SK-N-SH treated with all-trans-retinoic acid at 6 μM for 48 hours (cell line): ENCODE data around the gene ARL6IP4.

Source experiments
- ATAC-seq: fragments of 200-7000 bp; cut with Tn5 transposase; 3 replicates; pipeline ENCODE4 v1.9.1; 2020; ENCODE audit warnings: mild to moderate bottlenecking, moderate library complexity
- CSDC2 ChIP-seq: fragments of 250-450 bp; sonication (Bioruptor Pico); IDR thresholded peaks from 2 replicates; pipeline ENCODE4 v1.5.0; 2020; ENCODE audit warnings: mild to moderate bottlenecking, moderate library complexity
- CSRNP3 ChIP-seq: fragments of 250-450 bp; sonication (Bioruptor Pico); IDR thresholded peaks from 2 replicates; pipeline ENCODE4 v1.5.1; 2021; ENCODE audit warnings: mild to moderate bottlenecking, moderate library complexity
- ESRRG ChIP-seq: fragments of 250-450 bp; sonication (Bioruptor Pico); IDR thresholded peaks from 2 replicates; pipeline ENCODE4 v1.6.1; 2021; ENCODE audit warnings: mild to moderate bottlenecking
- GLIS3 ChIP-seq: fragments of 250-450 bp; sonication (Bioruptor Pico); IDR thresholded peaks from 2 replicates; pipeline ENCODE4 v1.5.0; 2020; ENCODE audit warnings: mild to moderate bottlenecking, moderate library complexity
- ISL1 ChIP-seq: fragments of 250-450 bp; sonication (Bioruptor Pico); IDR thresholded peaks from 2 replicates; pipeline ENCODE4 v2.1.2; 2022; ENCODE audit warnings: mild to moderate bottlenecking, moderate library complexity
- PPARA ChIP-seq: fragments of 250-450 bp; sonication (Bioruptor Pico); IDR thresholded peaks from 2 replicates; pipeline ENCODE4 v1.5.0; 2020; ENCODE audit warnings: mild to moderate bottlenecking, borderline replicate concordance
- RARB ChIP-seq: fragments of 250-450 bp; sonication (Bioruptor Pico); IDR thresholded peaks from 2 replicates; pipeline ENCODE4 v1.8.0; 2021; ENCODE audit warnings: mild to moderate bottlenecking, moderate library complexity
- SNAI2 ChIP-seq: fragments of 250-450 bp; sonication (Bioruptor Pico); IDR thresholded peaks from 2 replicates; pipeline ENCODE4 v1.5.0; 2020; ENCODE audit warnings: mild to moderate bottlenecking, moderate library complexity
- TCF4 ChIP-seq: fragments of 250-450 bp; sonication (Bioruptor Pico); IDR thresholded peaks from 2 replicates; pipeline ENCODE4 v1.8.0; 2021; ENCODE audit warnings: mild to moderate bottlenecking, moderate library complexity, borderline replicate concordance
- TOX ChIP-seq: fragments of 250-450 bp; sonication (Bioruptor Pico); IDR thresholded peaks from 2 replicates; pipeline ENCODE4 v1.8.0; 2021; ENCODE audit warnings: mild to moderate bottlenecking, moderate library complexity, borderline replicate concordance
- TSHZ2 ChIP-seq: fragments of 250-450 bp; sonication (Bioruptor Pico); IDR thresholded peaks from 2 replicates; pipeline ENCODE4 v1.5.0; 2020; ENCODE audit warnings: mild to moderate bottlenecking, moderate library complexity
- ZFP30 ChIP-seq: fragments of 450-650 bp; formaldehyde crosslinking; IDR thresholded peaks from 2 replicates; pipeline ENCODE4 v1.5.0; 2022; ENCODE audit warnings: mild to moderate bottlenecking, moderate library complexity
- TF ChIP-seq, protein P1 (sequence below): fragments of 250-450 bp; sonication (Bioruptor Pico); IDR thresholded peaks from 2 replicates; pipeline ENCODE4 v1.8.0; 2021; ENCODE audit warnings: low read depth, mild to moderate bottlenecking, moderate library complexity, borderline replicate concordance
- TF ChIP-seq, protein P2 (sequence below): fragments of 250-450 bp; sonication (Bioruptor Pico); IDR thresholded peaks from 2 replicates; pipeline ENCODE4 v1.5.1; 2020; ENCODE audit warnings: low read depth, mild to moderate bottlenecking, moderate library complexity

The ARL6IP4 gene

GRCh38 chr12:122959566-122960192, 20.8 kb upstream of the ARL6IP4 start:
- no peak for ATAC-seq
- TF ChIP-seq PPARA (CRISPR knock-in tag) (no peak), ESRRG (CRISPR knock-in tag) (no peak), RARB (CRISPR knock-in tag) (no peak), TCF4 (CRISPR knock-in tag) (no peak), TOX (CRISPR knock-in tag) (no peak), SNAI2 (no peak), CSRNP3 (CRISPR knock-in tag) (no peak), CSDC2 (CRISPR knock-in tag) (no peak)
- TF ChIP-seq, protein P1, sequence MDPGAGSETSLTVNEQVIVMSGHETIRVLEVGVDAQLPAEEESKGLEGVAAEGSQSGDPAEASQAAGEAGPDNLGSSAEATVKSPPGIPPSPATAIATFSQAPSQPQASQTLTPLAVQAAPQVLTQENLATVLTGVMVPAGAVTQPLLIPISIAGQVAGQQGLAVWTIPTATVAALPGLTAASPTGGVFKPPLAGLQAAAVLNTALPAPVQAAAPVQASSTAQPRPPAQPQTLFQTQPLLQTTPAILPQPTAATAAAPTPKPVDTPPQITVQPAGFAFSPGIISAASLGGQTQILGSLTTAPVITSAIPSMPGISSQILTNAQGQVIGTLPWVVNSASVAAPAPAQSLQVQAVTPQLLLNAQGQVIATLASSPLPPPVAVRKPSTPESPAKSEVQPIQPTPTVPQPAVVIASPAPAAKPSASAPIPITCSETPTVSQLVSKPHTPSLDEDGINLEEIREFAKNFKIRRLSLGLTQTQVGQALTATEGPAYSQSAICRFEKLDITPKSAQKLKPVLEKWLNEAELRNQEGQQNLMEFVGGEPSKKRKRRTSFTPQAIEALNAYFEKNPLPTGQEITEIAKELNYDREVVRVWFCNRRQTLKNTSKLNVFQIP, result no peak
- TF ChIP-seq, protein P2, sequence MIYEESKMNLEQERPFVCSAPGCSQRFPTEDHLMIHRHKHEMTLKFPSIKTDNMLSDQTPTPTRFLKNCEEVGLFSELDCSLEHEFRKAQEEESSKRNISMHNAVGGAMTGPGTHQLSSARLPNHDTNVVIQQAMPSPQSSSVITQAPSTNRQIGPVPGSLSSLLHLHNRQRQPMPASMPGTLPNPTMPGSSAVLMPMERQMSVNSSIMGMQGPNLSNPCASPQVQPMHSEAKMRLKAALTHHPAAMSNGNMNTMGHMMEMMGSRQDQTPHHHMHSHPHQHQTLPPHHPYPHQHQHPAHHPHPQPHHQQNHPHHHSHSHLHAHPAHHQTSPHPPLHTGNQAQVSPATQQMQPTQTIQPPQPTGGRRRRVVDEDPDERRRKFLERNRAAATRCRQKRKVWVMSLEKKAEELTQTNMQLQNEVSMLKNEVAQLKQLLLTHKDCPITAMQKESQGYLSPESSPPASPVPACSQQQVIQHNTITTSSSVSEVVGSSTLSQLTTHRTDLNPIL (CRISPR knock-in tag), result no peak
- TF ChIP-seq, all 23 proteins: peak for 0

DNA sequence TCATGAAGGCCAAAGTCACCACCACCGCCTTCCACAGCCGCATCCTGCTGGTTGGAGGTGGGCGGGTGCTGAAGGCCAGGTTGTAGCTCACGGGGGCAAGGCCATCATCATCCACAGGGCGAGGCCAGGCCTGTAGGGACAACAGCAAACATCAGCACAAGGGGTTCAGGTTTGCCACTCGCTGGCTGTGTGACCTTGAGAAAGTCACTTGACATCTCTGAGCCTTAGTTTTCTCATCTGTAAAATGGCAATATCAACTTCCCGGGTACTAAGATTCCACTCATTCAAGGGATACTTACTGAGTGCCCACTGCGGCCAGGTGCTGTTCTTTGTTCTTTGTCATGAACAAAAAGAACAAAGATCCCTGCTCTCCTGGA, 20.3 kb upstream of the ARL6IP4 start:
- TF ChIP-seq, protein P1, result no peak
- TF ChIP-seq RARB (CRISPR knock-in tag) (no peak), CSDC2 (CRISPR knock-in tag) (no peak), ISL1 (CRISPR knock-in tag) (no peak)
- ATAC-seq, result no peak

GRCh38 chr12:122961531-122962329, 18.8 kb upstream of the ARL6IP4 start:
- ATAC-seq, result no peak

GRCh38 chr12:122963941-122964265, 16.6 kb upstream of the ARL6IP4 start:
- TF ChIP-seq, protein P1, result no peak
- TF ChIP-seq SNAI2, result no peak
- TF ChIP-seq ESRRG (CRISPR knock-in tag), result no peak
- TF ChIP-seq TSHZ2 (CRISPR knock-in tag), result no peak
- no peak for TF ChIP-seq GLIS3 (CRISPR knock-in tag)
- ATAC-seq, result no peak

More at GRCh38 chr12:122961531-122962329, 18.8 kb upstream of the ARL6IP4 start:
- TF ChIP-seq ZFP30 (CRISPR knock-in tag), result no peak
